ENCODE data around the gene LDB2.

Gene LDB2

DNA sequence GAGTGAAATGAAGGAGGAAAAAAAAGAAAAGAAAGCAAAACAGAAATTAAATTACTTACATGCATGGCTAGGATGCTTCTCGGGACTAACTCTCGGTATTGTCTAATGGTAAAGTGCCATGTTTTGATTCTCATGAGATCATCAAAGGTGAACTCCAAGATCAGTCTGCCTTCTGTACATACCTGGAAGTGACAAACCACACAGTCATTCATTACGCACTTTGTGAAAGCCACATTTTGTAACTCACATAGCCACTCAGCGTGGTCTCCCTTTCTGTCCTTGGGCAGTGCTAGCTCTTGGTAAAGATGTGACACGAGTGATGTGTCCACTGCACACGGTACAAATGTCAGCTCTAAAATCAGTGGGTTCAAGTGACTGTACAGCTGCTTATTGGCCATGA is 309.8 kb downstream of the LDB2 start:
- H3K9me2 ChIP-seq (replicated peaks; ENCODE audit: low read depth, low read length): no peaks in the 10 kb centered on the region
- H3K4me2 ChIP-seq (ENCODE audit: low read depth, low read length, poor library complexity, severe bottlenecking): no peak overlapping the region
- H4K20me1 ChIP-seq (ENCODE audit: insufficient read depth, low read length, poor library complexity, severe bottlenecking): no peaks in the 10 kb centered on the region
- H3K4me3 ChIP-seq (ENCODE audit: low read length, poor library complexity, severe bottlenecking): no peak overlapping the region
- no peak overlapping the region for H2AFZ ChIP-seq (ENCODE audit: low read length)
- H3F3A ChIP-seq (ENCODE audit: low read depth): no peaks in the 10 kb centered on the region
- TF ChIP-seq EZH2phosphoT487 (IDR thresholded peaks at IDR 0.05; ENCODE audit: borderline replicate concordance): no peak
- TF ChIP-seq, protein P1, sequence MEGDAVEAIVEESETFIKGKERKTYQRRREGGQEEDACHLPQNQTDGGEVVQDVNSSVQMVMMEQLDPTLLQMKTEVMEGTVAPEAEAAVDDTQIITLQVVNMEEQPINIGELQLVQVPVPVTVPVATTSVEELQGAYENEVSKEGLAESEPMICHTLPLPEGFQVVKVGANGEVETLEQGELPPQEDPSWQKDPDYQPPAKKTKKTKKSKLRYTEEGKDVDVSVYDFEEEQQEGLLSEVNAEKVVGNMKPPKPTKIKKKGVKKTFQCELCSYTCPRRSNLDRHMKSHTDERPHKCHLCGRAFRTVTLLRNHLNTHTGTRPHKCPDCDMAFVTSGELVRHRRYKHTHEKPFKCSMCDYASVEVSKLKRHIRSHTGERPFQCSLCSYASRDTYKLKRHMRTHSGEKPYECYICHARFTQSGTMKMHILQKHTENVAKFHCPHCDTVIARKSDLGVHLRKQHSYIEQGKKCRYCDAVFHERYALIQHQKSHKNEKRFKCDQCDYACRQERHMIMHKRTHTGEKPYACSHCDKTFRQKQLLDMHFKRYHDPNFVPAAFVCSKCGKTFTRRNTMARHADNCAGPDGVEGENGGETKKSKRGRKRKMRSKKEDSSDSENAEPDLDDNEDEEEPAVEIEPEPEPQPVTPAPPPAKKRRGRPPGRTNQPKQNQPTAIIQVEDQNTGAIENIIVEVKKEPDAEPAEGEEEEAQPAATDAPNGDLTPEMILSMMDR (conservative IDR thresholded peaks at IDR 0.05; ENCODE audit: low read length): no peak
- no peak overlapping the region for H3K9ac ChIP-seq (ENCODE audit: low read depth, low read length, poor library complexity, severe bottlenecking)
- H3K36me3 ChIP-seq (ENCODE audit: insufficient read depth, low read length): no peaks in the 10 kb centered on the region
- H3K79me2 ChIP-seq (ENCODE audit: insufficient read depth, low read length): no peaks in the 10 kb centered on the region
- H3K27me3 ChIP-seq (ENCODE audit: insufficient read depth, low read length, poor library complexity, severe bottlenecking): no peaks in the 10 kb centered on the region
- H3K9me3 ChIP-seq (ENCODE audit: insufficient read depth, low read depth, low read length): no peaks in the 10 kb centered on the region
- no peaks in the 10 kb centered on the region for H3K4me1 ChIP-seq (ENCODE audit: insufficient read depth, low read length, poor library complexity, severe bottlenecking)

DNA sequence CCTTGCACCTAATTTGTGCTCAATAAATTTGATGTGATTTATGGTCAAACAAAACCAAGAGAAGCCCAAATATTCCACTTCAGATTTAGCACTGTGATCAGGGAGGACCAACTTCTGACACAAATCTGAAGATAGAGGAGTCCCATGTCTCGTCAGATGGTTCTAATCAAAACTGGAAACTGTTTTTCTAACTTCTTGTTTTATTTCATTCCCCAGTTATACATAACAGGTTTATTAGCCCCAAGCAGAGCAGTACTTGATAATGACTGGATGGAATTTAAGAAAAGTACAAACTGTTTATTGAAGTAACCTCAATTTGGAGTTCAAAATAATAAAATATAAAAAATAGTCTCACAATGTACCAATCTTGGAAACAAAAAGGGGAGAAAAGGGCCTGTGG is 310.3 kb downstream of the LDB2 start:
- H3K36me3 ChIP-seq (ENCODE audit: insufficient read depth, low read length): no peaks in the 10 kb centered on the region
- H3K4me3 ChIP-seq (ENCODE audit: low read length, poor library complexity, severe bottlenecking): no peak overlapping the region
- no peak for TF ChIP-seq EZH2phosphoT487 (IDR thresholded peaks at IDR 0.05; ENCODE audit: borderline replicate concordance)
- TF ChIP-seq, protein P1 (conservative IDR thresholded peaks at IDR 0.05; ENCODE audit: low read length): no peak

DNA sequence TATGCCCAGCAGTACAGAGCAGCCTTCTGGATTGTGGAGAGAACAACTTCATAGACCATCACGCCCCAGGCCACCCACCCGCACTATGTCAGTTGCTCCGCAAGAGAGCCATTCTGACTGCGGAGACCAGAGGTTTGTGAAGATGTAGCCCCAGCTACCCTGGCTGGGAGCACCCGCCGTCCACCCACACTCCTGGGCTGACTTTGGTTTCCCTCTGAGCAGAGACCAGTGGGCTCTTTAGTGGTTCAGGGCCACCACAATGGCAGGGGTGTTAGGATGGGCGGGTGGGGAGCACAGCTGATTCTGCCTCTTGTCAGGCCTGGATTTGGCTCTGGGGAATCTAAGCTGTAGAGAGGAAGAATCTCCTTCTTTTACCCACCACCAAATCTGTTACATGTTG is 313.4 kb downstream of the LDB2 start:
- H3K4me3 ChIP-seq (ENCODE audit: low read length, poor library complexity, severe bottlenecking): no peak overlapping the region
- H3K79me2 ChIP-seq (ENCODE audit: insufficient read depth, low read length): no peaks in the 10 kb centered on the region
- no peak overlapping the region for H3K9ac ChIP-seq (ENCODE audit: low read depth, low read length, poor library complexity, severe bottlenecking)
- no peaks in the 10 kb centered on the region for H3F3A ChIP-seq (ENCODE audit: low read depth)
- H3K9me2 ChIP-seq (replicated peaks; ENCODE audit: low read depth, low read length): no peaks in the 10 kb centered on the region
- no peak overlapping the region for H3K4me2 ChIP-seq (ENCODE audit: low read depth, low read length, poor library complexity, severe bottlenecking)
- no peaks in the 10 kb centered on the region for H3K27me3 ChIP-seq (ENCODE audit: insufficient read depth, low read length, poor library complexity, severe bottlenecking)
- no peaks in the 10 kb centered on the region for H3K4me1 ChIP-seq (ENCODE audit: insufficient read depth, low read length, poor library complexity, severe bottlenecking)
- no peaks in the 10 kb centered on the region for H3K9me3 ChIP-seq (ENCODE audit: insufficient read depth, low read depth, low read length)
- H2AFZ ChIP-seq (ENCODE audit: low read length): no peak overlapping the region
- no peaks in the 10 kb centered on the region for H4K20me1 ChIP-seq (ENCODE audit: insufficient read depth, low read length, poor library complexity, severe bottlenecking)
- TF ChIP-seq, protein P1 (conservative IDR thresholded peaks at IDR 0.05; ENCODE audit: low read length): no peak
- H3K36me3 ChIP-seq (ENCODE audit: insufficient read depth, low read length): no peaks in the 10 kb centered on the region

More for the DNA sequence above, 310.3 kb downstream of the LDB2 start:
- H4K20me1 ChIP-seq (ENCODE audit: insufficient read depth, low read length, poor library complexity, severe bottlenecking): no peaks in the 10 kb centered on the region
- no peak overlapping the region for H3K4me2 ChIP-seq (ENCODE audit: low read depth, low read length, poor library complexity, severe bottlenecking)
- no peaks in the 10 kb centered on the region for H3K9me3 ChIP-seq (ENCODE audit: insufficient read depth, low read depth, low read length)
- H3F3A ChIP-seq (ENCODE audit: low read depth): no peaks in the 10 kb centered on the region
- H2AFZ ChIP-seq (ENCODE audit: low read length): no peak overlapping the region
- H3K9me2 ChIP-seq (replicated peaks; ENCODE audit: low read depth, low read length): no peaks in the 10 kb centered on the region
- H3K9ac ChIP-seq (ENCODE audit: low read depth, low read length, poor library complexity, severe bottlenecking): no peak overlapping the region
- H3K4me1 ChIP-seq (ENCODE audit: insufficient read depth, low read length, poor library complexity, severe bottlenecking): no peaks in the 10 kb centered on the region
- no peaks in the 10 kb centered on the region for H3K79me2 ChIP-seq (ENCODE audit: insufficient read depth, low read length)
- H3K27me3 ChIP-seq (ENCODE audit: insufficient read depth, low read length, poor library complexity, severe bottlenecking): no peaks in the 10 kb centered on the region

Data from Loucy (cell line).